BE2C (cell line): ENCODE measurements around the gene COA7. TPM values are rescaled to one million over a fixed set of nuclear protein-coding genes. Genes with fewer than 3 reads are reported as not detected.

Source experiments
- DNase-seq: peaks from one replicate; pipeline ENCODE4 v3.0.0-alpha.2; 2020
- H3K27me3 ChIP-seq: fragments of 250-450 bp; sonication (Bioruptor Pico); 2 replicates; pipeline ENCODE4 v1.5.1; 2020; ENCODE audit warnings: mild to moderate bottlenecking
- H3K36me3 ChIP-seq: fragments of 250-450 bp; sonication (Bioruptor Pico); 2 replicates; pipeline ENCODE4 v1.5.1; 2020; ENCODE audit warnings: mild to moderate bottlenecking
- H3K4me1 ChIP-seq: fragments of 250-450 bp; sonication (Bioruptor Pico); 2 replicates; pipeline ENCODE4 v1.5.1; 2020
- H3K4me3 ChIP-seq: 2 replicates; pipeline ENCODE4 v1.5.1; 2011; ENCODE audit warnings: low read depth, low read length
- H3K9me3 ChIP-seq: fragments of 250-450 bp; sonication (Bioruptor Pico); 2 replicates; pipeline ENCODE4 v1.5.1; 2020
- CTCF ChIP-seq: IDR thresholded peaks from 2 replicates; pipeline ENCODE4 v1.5.1; 2012; ENCODE audit warnings: mild to moderate bottlenecking, low read depth, low read length
- polyA plus RNA-seq: library from polyadenylated mRNA; unstranded; fragments of >200 nt; gene quantifications from one replicate; pipeline ENCODE4 v1.2.1, GENCODE V29; 2012; ENCODE audit warnings: low read depth, missing spikeins; ENCODE audit not compliant: insufficient read length, insufficient read depth

COA7 gene
- polyA plus RNA-seq: 30.9 TPM

GRCh38 chr1:52697795-52698674 lies at the start of gene COA7:
COA7 (minus strand) TSS chr1:52698347; CDS start chr1:52698326, 21 bp downstream.
- no peaks in the 10 kb centered on the region for H3K9me3 ChIP-seq
- H3K4me1 ChIP-seq: no peaks in the 10 kb centered on the region
- no peak for TF ChIP-seq CTCF
- peak within 1 kb of the TSS; percentile 55 for H3K4me3 ChIP-seq
- peak; percentile 81 for DNase-seq
- H3K27me3 ChIP-seq: no peaks in the 10 kb centered on the region
- no peaks in the 10 kb centered on the region for H3K36me3 ChIP-seq

GRCh38 chr1:52747450-52747849 lies 49.3 kb upstream of the COA7 start:
- Histone ChIP-seq H3K4me3 (no peak overlapping the region), H3K4me1 (no peaks in the 10 kb centered on the region), H3K27me3 (no peaks in the 10 kb centered on the region), H3K9me3 (no peaks in the 10 kb centered on the region), H3K36me3 (no peaks in the 10 kb centered on the region)
- no peak for DNase-seq
- TF ChIP-seq CTCF: no peak

- no peaks in the 10 kb centered on the region for H3K27me3 ChIP-seq
- H3K36me3 ChIP-seq: no peaks in the 10 kb centered on the region
- no peaks in the 10 kb centered on the region for H3K4me1 ChIP-seq
- DNase-seq: no peak
- no peak for TF ChIP-seq CTCF
- no peaks in the 10 kb centered on the region for H3K9me3 ChIP-seq
- no peak overlapping the region for H3K4me3 ChIP-seq
Measured at GRCh38 chr1:52746189-52746588, 48.0 kb upstream of the COA7 start.

- no peak for DNase-seq
- no peaks in the 10 kb centered on the region for H3K27me3 ChIP-seq
- no peaks in the 10 kb centered on the region for H3K9me3 ChIP-seq
- no peaks in the 10 kb centered on the region for H3K4me1 ChIP-seq
- TF ChIP-seq CTCF: no peak
- no peak overlapping the region for H3K4me3 ChIP-seq
- no peaks in the 10 kb centered on the region for H3K36me3 ChIP-seq
Measured at GRCh38 chr1:52741259-52741658, 43.1 kb upstream of the COA7 start.

GRCh38 chr1:52739699-52740467 lies 41.7 kb upstream of the COA7 start:
- no peaks in the 10 kb centered on the region for H3K4me1 ChIP-seq
- no peak for DNase-seq
- H3K4me3 ChIP-seq: no peak overlapping the region
- H3K27me3 ChIP-seq: no peaks in the 10 kb centered on the region
- no peaks in the 10 kb centered on the region for H3K36me3 ChIP-seq
- H3K9me3 ChIP-seq: no peaks in the 10 kb centered on the region
- TF ChIP-seq CTCF: no peak
